ENCODE results near the gene TIGD3. TPM values are rescaled to one million over a fixed set of nuclear protein-coding genes. Genes with fewer than 3 reads are reported as not detected.

Gene TIGD3
- total RNA-seq: under 1 TPM in 3 of 4 donors, not detected in 1; 0.14 to 0.23 (median 0.15) TPM
- polyA plus RNA-seq: 0.20 TPM
- long read RNA-seq, donor 1: 0 reads
- long read RNA-seq, donor 2, partial matches to known transcripts: 0 of 1 reads
- long read RNA-seq, donor 2, other reads (novel, unspliced or antisense): 0 of 1 reads
- long read RNA-seq, donor 3: 0 reads
- long read RNA-seq, donor 4: 0 reads

- intact Hi-C loops (cut with DNase I): no loop called here
- no peaks in the 10 kb centered on the region for H3K9me3 ChIP-seq (ENCODE audit: control insufficient read depth, low read length)
- under 1% methylated on average over 79 of the region's 79 CpGs for WGBS
- ATAC-seq: peak; percentile 95 to 96
- peak; percentile 98 to 99 (median 99) for DNase-seq
- no peaks in the 10 kb centered on the region for H3K27me3 ChIP-seq (ENCODE audit: control insufficient read depth, insufficient read depth)
- peak within 1 kb of the TSS; percentile 63 for H3K4me3 ChIP-seq (ENCODE audit: low read length)
- H3K27ac ChIP-seq (ENCODE audit: low read length): peak within 1 kb of the TSS; percentile 71
- H3K4me1 ChIP-seq (ENCODE audit: control insufficient read depth, insufficient read depth, low read length): peaks cover 6% of the 10 kb centered on the region
Measured at GRCh38 chr11:65354265-65355012, at the start of gene TIGD3. TIGD3 (plus strand) TSS chr11:65354751; CDS start chr11:65355809, 1,058 bp downstream.

- no peak overlapping the region for H3K4me3 ChIP-seq (ENCODE audit: low read length)
- H3K4me1 ChIP-seq (ENCODE audit: control insufficient read depth, insufficient read depth, low read length): peaks cover 16% of the 10 kb centered on the region
- 77% methylated on average over 17 of the region's 17 CpGs for WGBS
- H3K27ac ChIP-seq (ENCODE audit: low read length): no peak overlapping the region
- no peaks in the 10 kb centered on the region for H3K9me3 ChIP-seq (ENCODE audit: control insufficient read depth, low read length)
- no peaks in the 10 kb centered on the region for H3K27me3 ChIP-seq (ENCODE audit: control insufficient read depth, insufficient read depth)
- DNase-seq (peak in 2 of 3 donors; percentile 39 to 53), ATAC-seq (no peak)
- intact Hi-C loops (cut with DNase I): no loop called here
Measured at GRCh38 chr11:65305501-65306268, 48.9 kb upstream of the TIGD3 start.

DNA sequence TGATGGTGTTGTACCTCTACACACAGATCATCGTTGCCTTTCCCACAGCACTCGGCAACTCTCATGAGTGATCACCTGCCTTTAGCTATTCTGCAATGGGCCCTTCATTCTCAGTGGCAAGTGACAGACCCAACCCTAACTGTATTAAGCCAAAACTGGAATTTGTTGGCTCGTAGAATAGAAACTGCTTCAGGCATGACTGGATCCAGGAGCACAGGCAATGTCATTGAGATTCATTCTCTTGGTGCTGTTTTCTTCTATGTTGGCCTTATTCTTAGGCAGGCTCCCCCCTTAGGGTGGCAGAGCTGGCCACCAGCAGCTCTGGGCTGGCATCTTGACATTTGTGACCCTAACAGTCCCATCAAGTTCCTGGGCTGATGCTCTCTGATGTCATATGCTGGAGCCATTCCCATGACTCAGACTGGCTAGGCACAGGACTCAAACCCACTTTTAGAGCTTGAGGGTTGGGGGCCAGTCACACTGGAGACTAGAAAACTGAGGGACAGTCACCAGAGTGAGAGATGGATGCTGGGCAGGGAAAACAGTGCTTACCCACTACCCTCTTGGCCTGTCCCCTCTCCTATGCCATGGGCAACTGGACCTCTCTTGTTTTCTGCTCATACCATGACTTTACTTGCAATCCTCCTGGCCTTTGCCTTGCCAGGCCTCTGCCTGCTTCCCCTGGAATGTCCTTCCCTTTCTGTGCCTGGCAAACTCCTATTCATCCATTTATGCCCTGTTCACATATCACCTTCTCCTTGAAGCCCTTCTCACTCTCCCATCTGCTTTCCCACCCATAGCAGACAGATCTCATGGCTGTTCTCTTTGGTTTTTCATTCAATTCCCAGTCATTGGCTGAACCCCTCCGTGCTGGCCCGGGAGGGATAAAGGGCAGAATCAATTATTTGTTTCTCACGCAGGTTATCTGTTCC lies 47.0 kb upstream of the TIGD3 start:
- intact Hi-C loops (cut with DNase I): no loop called here
- ATAC-seq (no peak), DNase-seq (peak in 1 of 3 donors; percentile 26)
- WGBS: 83% methylated on average over 6 of the region's 6 CpGs
- Histone ChIP-seq H3K27ac (ENCODE audit: low read length) (no peak overlapping the region), H3K4me1 (ENCODE audit: control insufficient read depth, insufficient read depth, low read length) (peaks cover 13% of the 10 kb centered on the region), H3K9me3 (ENCODE audit: control insufficient read depth, low read length) (no peaks in the 10 kb centered on the region), H3K27me3 (ENCODE audit: control insufficient read depth, insufficient read depth) (no peaks in the 10 kb centered on the region), H3K4me3 (ENCODE audit: low read length) (no peak overlapping the region)

DNA sequence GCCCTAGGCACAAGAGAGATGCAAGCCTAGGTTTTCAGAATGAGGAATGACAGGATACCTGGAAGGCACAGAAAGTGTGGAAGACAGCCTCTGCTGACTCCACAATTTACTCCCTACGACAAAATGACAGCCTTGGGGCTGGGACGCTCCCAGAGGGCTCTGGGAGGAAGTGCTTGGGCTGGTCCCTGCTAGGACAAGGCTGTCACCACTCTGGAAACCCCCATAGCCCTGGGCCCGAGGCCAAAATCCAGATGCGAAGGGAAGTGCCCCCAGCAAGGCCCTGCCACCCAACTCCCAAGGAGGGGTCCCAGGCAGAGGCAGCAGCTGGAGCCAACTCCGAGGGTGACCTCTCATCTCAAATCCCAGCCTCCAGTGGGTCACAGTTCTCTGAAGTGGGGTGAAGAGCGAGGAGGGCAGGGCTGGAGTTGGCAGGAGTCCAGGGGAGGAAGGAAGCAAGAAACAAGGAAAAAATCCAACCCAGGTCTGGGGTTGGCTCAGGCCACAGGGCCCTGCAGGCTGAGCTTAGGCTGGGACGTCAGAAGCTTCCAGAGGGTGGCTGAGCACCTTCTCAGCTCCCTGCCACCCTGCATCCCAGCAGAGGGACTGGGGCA lies 46.2 kb upstream of the TIGD3 start:
- Histone ChIP-seq H3K4me3 (ENCODE audit: low read length) (no peak overlapping the region), H3K27ac (ENCODE audit: low read length) (peak overlapping the region; percentile 21), H3K27me3 (ENCODE audit: control insufficient read depth, insufficient read depth) (no peaks in the 10 kb centered on the region), H3K4me1 (ENCODE audit: control insufficient read depth, insufficient read depth, low read length) (peaks cover 13% of the 10 kb centered on the region), H3K9me3 (ENCODE audit: control insufficient read depth, low read length) (no peaks in the 10 kb centered on the region)
- 22% methylated on average over 7 of the region's 7 CpGs for WGBS
- intact Hi-C loops (cut with DNase I): no loop called here
- DNase-seq: peak; percentile 66 to 78 (median 74)
- peak; percentile 42 to 70 for ATAC-seq

- H3K27me3 ChIP-seq (ENCODE audit: control insufficient read depth, insufficient read depth): no peaks in the 10 kb centered on the region
- H3K4me3 ChIP-seq (ENCODE audit: low read length): no peak overlapping the region
- peaks cover 15% of the 10 kb centered on the region for H3K4me1 ChIP-seq (ENCODE audit: control insufficient read depth, insufficient read depth, low read length)
- DNase-seq (peak in 1 of 3 donors; percentile 59), ATAC-seq (peak in 1 of 2 donors; percentile 75)
- intact Hi-C loops (cut with DNase I): no loop called here
- no peaks in the 10 kb centered on the region for H3K9me3 ChIP-seq (ENCODE audit: control insufficient read depth, low read length)
- no peak overlapping the region for H3K27ac ChIP-seq (ENCODE audit: low read length)
- WGBS: 47% methylated on average over 5 of the region's 5 CpGs
Measured at GRCh38 chr11:65309006-65309405, 45.5 kb upstream of the TIGD3 start.

- no peak overlapping the region for H3K27ac ChIP-seq (ENCODE audit: low read length)
- WGBS: 60% methylated on average over 10 of the region's 10 CpGs
- peaks cover 15% of the 10 kb centered on the region for H3K4me1 ChIP-seq (ENCODE audit: control insufficient read depth, insufficient read depth, low read length)
- H3K9me3 ChIP-seq (ENCODE audit: control insufficient read depth, low read length): no peaks in the 10 kb centered on the region
- no peaks in the 10 kb centered on the region for H3K27me3 ChIP-seq (ENCODE audit: control insufficient read depth, insufficient read depth)
- intact Hi-C loops (cut with DNase I): no loop called here
- DNase-seq: peak; percentile 60 to 86 (median 82)
- no peak overlapping the region for H3K4me3 ChIP-seq (ENCODE audit: low read length)
- ATAC-seq: no peak
Measured at GRCh38 chr11:65310215-65310614, 44.3 kb upstream of the TIGD3 start.

DNA sequence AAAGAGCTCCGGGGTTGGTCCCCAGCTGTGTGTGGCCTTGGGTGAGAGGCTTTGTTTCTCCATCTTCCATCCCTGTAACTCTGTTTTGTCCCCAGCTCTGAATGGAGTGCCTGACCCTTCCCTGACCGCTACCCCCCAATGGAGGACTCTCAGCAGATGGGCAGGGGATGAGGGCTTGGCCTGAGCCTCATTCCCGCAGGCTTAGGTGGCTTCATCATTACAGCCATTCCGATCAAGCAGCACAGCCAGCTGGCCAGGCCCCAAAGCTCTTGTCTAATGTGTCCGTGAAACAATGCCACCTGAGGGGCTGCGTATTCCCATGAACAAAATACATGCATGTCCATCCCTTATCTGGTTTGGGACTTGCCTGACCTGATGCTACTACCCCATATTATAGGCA lies 43.8 kb upstream of the TIGD3 start:
- Histone ChIP-seq H3K27ac (ENCODE audit: low read length) (no peak overlapping the region), H3K4me3 (ENCODE audit: low read length) (no peak overlapping the region), H3K4me1 (ENCODE audit: control insufficient read depth, insufficient read depth, low read length) (peaks cover 15% of the 10 kb centered on the region), H3K9me3 (ENCODE audit: control insufficient read depth, low read length) (no peaks in the 10 kb centered on the region), H3K27me3 (ENCODE audit: control insufficient read depth, insufficient read depth) (no peaks in the 10 kb centered on the region)
- DNase-seq (no peak), ATAC-seq (no peak)
- intact Hi-C loops (cut with DNase I): no loop called here
- WGBS: 46% methylated on average over 6 of the region's 6 CpGs

DNA sequence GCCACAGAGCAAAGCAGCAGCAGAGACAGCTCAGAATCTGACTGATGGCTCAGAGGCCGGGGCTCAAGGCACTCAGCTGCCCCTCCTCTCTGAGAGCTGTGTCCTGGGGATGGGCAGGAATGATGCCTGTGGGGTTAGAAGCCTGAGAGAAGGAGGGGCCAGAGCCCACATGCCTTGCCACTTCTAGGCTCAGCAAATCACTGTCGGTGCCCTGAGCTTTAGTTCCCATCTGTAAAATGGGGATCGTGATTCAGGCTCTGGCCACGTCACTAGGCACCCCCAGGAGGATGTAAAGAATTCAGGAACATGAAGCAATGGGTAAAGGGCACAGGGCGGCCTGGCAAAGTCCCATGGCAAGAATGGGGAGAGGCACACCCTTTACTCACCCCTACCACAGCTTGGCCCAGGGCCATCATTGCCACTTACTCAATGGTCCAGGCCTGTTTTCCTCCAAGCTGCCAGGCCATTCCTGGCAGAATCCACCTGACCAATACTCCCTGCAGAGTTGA lies 43.3 kb upstream of the TIGD3 start:
- intact Hi-C loops (cut with DNase I): no loop called here
- DNase-seq (peak in 2 of 3 donors; percentile 73 to 76), ATAC-seq (no peak)
- H3K27me3 ChIP-seq (ENCODE audit: control insufficient read depth, insufficient read depth): no peaks in the 10 kb centered on the region
- H3K27ac ChIP-seq (ENCODE audit: low read length): no peak overlapping the region
- 77% methylated on average over 5 of the region's 5 CpGs for WGBS
- no peak overlapping the region for H3K4me3 ChIP-seq (ENCODE audit: low read length)
- no peaks in the 10 kb centered on the region for H3K9me3 ChIP-seq (ENCODE audit: control insufficient read depth, low read length)
- H3K4me1 ChIP-seq (ENCODE audit: control insufficient read depth, insufficient read depth, low read length): peaks cover 15% of the 10 kb centered on the region

- H3K27me3 ChIP-seq (ENCODE audit: control insufficient read depth, insufficient read depth): no peaks in the 10 kb centered on the region
- ATAC-seq (peak; percentile 91 to 95), DNase-seq (peak; percentile 91 to 96 (median 96))
- intact Hi-C loops (cut with DNase I): loop anchor here (1.0 to 5.0 kb wide), 4 partner anchors 37 to 40 kb away; no protein-coding TSS in a partner anchor
- peak within 1 kb of the TSS; percentile 84 for H3K27ac ChIP-seq (ENCODE audit: low read length)
- H3K4me1 ChIP-seq (ENCODE audit: control insufficient read depth, insufficient read depth, low read length): peaks cover 10% of the 10 kb centered on the region
- no peaks in the 10 kb centered on the region for H3K9me3 ChIP-seq (ENCODE audit: control insufficient read depth, low read length)
- under 1% methylated on average over 74 of the region's 74 CpGs for WGBS
- H3K4me3 ChIP-seq (ENCODE audit: low read length): peak within 1 kb of the TSS; percentile 84
Measured at GRCh38 chr11:65314501-65315203, 39.9 kb upstream of the TIGD3 start, which contains the start of gene CDC42EP2. CDC42EP2 (plus strand) TSS chr11:65314866; CDS start chr11:65320899, 6,033 bp downstream.
